ENCODE measurements around the gene RNF40. TPM values are rescaled to one million over a fixed set of nuclear protein-coding genes. Genes with fewer than 3 reads are reported as not detected.
"Not testable (repeated sequence)": the region's sequence is repeated elsewhere in the genome, so short reads cannot be mapped to it uniquely, and the experiment has no call there.

The RNF40 gene
- total RNA-seq, 1 experiment from 2014 or later: 130 TPM

GRCh38 chr16:30805056-30805369, 42.9 kb downstream of the RNF40 start:
- no peak for DNase-seq
- Mint-ChIP-seq H3K27me3 (ENCODE audit: unreplicated experiment) (no peaks in the 10 kb centered on the region), H3K27ac (ENCODE audit: unreplicated experiment) (peak overlapping the region; percentile 83), H3K36me3 (ENCODE audit: insufficient read depth, unreplicated experiment) (peaks cover 23% of the 10 kb centered on the region), H3K9me3 (ENCODE audit: low read depth, unreplicated experiment) (no peaks in the 10 kb centered on the region), H3K4me1 (ENCODE audit: low read depth, unreplicated experiment) (peaks cover 8% of the 10 kb centered on the region), H3K4me3 (ENCODE audit: low read depth, unreplicated experiment) (peak overlapping the region; percentile 78)
- CTCF ChIA-PET: interaction anchor here (0.7 to 2.0 kb wide), 6 partner anchors 9 to 136 kb away, joined by 3 to 14 read pairs (median 4); partner anchors contain the start of gene ZNF629
- TF ChIP-seq, protein P1, sequence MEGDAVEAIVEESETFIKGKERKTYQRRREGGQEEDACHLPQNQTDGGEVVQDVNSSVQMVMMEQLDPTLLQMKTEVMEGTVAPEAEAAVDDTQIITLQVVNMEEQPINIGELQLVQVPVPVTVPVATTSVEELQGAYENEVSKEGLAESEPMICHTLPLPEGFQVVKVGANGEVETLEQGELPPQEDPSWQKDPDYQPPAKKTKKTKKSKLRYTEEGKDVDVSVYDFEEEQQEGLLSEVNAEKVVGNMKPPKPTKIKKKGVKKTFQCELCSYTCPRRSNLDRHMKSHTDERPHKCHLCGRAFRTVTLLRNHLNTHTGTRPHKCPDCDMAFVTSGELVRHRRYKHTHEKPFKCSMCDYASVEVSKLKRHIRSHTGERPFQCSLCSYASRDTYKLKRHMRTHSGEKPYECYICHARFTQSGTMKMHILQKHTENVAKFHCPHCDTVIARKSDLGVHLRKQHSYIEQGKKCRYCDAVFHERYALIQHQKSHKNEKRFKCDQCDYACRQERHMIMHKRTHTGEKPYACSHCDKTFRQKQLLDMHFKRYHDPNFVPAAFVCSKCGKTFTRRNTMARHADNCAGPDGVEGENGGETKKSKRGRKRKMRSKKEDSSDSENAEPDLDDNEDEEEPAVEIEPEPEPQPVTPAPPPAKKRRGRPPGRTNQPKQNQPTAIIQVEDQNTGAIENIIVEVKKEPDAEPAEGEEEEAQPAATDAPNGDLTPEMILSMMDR (IDR thresholded peaks at IDR 0.05; ENCODE audit: unreplicated experiment): no peak
- BruUV-seq (replicated peaks): no TSS peak
- intact Hi-C loops (cut with micrococcal nuclease; ENCODE audit: unreplicated experiment): loop anchor here (2.0 kb wide), 1 partner anchor 18 kb away; the partner anchor contains the start of gene ZNF629

DNA sequence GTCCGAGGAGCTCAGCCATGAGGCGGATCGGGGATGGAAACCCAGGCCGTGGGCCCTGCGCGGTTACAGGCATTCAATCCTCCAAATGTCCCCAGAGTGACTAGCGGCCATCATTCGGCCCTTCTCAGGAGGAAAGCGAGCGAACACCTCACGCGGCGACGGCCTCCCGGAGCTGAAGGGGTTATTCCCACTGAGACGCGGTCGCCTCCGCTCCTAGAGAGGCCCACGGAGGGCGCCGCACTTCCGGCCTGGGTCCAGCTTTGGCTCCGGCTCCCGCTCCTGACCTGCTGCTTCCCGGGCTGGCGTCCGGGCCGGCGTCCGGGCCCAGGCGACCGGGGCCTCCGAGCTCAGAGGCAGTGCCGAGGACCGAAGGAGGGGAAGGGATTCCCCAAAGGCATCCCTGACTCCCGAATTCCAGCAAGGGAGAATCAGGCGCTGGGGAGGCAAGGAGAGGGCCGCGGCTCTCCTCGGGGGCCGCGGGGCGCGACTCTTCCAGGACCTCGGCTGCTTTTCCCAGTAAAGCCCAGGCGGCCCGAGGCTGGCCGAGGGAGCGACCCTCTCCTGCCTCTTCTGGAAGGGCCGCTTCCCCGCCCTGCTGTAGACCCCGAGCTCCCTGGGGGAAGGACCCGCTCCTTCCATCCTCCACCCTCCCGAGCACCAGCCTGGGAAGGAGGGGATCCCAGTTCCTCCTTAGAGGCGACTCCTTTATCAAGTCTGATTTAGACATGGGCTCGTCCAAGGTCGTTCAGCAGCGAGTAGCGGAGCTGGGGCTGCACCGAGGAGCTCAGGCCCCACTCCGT, 43.4 kb downstream of the RNF40 start:
- Mint-ChIP-seq H3K4me3 (ENCODE audit: low read depth, unreplicated experiment) (peak overlapping the region; percentile 78), H3K27me3 (ENCODE audit: unreplicated experiment) (no peaks in the 10 kb centered on the region), H3K27ac (ENCODE audit: unreplicated experiment) (peak overlapping the region; percentile 83), H3K9me3 (ENCODE audit: low read depth, unreplicated experiment) (no peaks in the 10 kb centered on the region), H3K4me1 (ENCODE audit: low read depth, unreplicated experiment) (peaks cover 8% of the 10 kb centered on the region), H3K36me3 (ENCODE audit: insufficient read depth, unreplicated experiment) (peaks cover 23% of the 10 kb centered on the region)
- peak; percentile 89 for DNase-seq
- no TSS peak for BruUV-seq (replicated peaks)
- intact Hi-C loops (cut with micrococcal nuclease; ENCODE audit: unreplicated experiment): loop anchor here (2.0 kb wide), 1 partner anchor 19 kb away; the partner anchor contains the start of gene ZNF629
- TF ChIP-seq, protein P1 (IDR thresholded peaks at IDR 0.05; ENCODE audit: unreplicated experiment): no peak
- CTCF ChIA-PET: interaction anchor here (0.5 to 2.2 kb wide), 13 partner anchors 9 to 278 kb away, joined by 3 to 14 read pairs (median 4); partner anchors contain the start of gene ZNF629

DNA sequence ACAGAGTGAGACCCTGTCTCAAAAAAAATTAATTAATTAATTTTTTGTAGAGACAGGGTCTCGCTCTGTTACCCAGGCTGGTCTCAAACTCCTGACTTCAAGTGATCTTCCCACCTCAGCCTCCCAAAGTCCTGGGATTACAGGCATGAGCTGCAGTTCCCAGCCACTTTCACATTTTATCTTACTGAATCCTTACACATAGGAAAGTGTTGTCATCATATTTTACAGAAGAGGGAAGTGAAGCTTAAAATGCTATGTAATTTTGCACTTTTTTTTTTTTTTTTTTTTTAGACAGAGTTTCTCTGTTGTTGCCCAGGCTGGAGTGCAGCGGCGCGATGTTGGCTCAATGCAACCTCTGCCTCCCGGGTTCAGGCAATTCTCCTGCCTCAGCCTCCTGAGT, 46.0 kb downstream of the RNF40 start:
- Mint-ChIP-seq H3K36me3 (ENCODE audit: insufficient read depth, unreplicated experiment) (peaks cover 23% of the 10 kb centered on the region), H3K4me3 (ENCODE audit: low read depth, unreplicated experiment) (no peak overlapping the region), H3K9me3 (ENCODE audit: low read depth, unreplicated experiment) (no peaks in the 10 kb centered on the region), H3K4me1 (ENCODE audit: low read depth, unreplicated experiment) (peaks cover 8% of the 10 kb centered on the region), H3K27me3 (ENCODE audit: unreplicated experiment) (no peaks in the 10 kb centered on the region), H3K27ac (ENCODE audit: unreplicated experiment) (no peak overlapping the region)
- CTCF ChIA-PET: interaction anchor here (0.6 to 2.2 kb wide), 2 partner anchors 9 to 37 kb away, joined by 6 to 12 read pairs; no protein-coding TSS in a partner anchor
- no peak for DNase-seq
- TF ChIP-seq, protein P1 (IDR thresholded peaks at IDR 0.05; ENCODE audit: unreplicated experiment): no peak
- intact Hi-C loops (cut with micrococcal nuclease; ENCODE audit: unreplicated experiment): no loop called here
- BruUV-seq (replicated peaks): no TSS peak

GRCh38 chr16:30808890-30809426, 46.8 kb downstream of the RNF40 start:
- H3K4me1 Mint-ChIP-seq (ENCODE audit: low read depth, unreplicated experiment): peaks cover 14% of the 10 kb centered on the region
- DNase-seq; H3K27me3 Mint-ChIP-seq (ENCODE audit: unreplicated experiment); H3K9me3 Mint-ChIP-seq (ENCODE audit: low read depth, unreplicated experiment); H3K27ac Mint-ChIP-seq (ENCODE audit: unreplicated experiment); H3K4me3 Mint-ChIP-seq (ENCODE audit: low read depth, unreplicated experiment); intact Hi-C loops (cut with micrococcal nuclease; ENCODE audit: unreplicated experiment); BruUV-seq (replicated peaks); CTCF ChIA-PET: not testable (repeated sequence)
- peaks cover 24% of the 10 kb centered on the region for H3K36me3 Mint-ChIP-seq (ENCODE audit: insufficient read depth, unreplicated experiment)

- BruUV-seq (replicated peaks); H3K27me3 Mint-ChIP-seq (ENCODE audit: unreplicated experiment); DNase-seq; H3K27ac Mint-ChIP-seq (ENCODE audit: unreplicated experiment); H3K4me3 Mint-ChIP-seq (ENCODE audit: low read depth, unreplicated experiment); H3K9me3 Mint-ChIP-seq (ENCODE audit: low read depth, unreplicated experiment); intact Hi-C loops (cut with micrococcal nuclease; ENCODE audit: unreplicated experiment): not testable (repeated sequence)
- peaks cover 15% of the 10 kb centered on the region for H3K4me1 Mint-ChIP-seq (ENCODE audit: low read depth, unreplicated experiment)
- peaks cover 31% of the 10 kb centered on the region for H3K36me3 Mint-ChIP-seq (ENCODE audit: insufficient read depth, unreplicated experiment)
- CTCF ChIA-PET: interaction anchor here (0.6 kb wide), 1 partner anchor 19 kb away, joined by 5 read pairs; no protein-coding TSS in a partner anchor
Observed at GRCh38 chr16:30809675-30810074, 47.6 kb downstream of the RNF40 start.

Data from Calu3 (cell line).